HG03064 (cell line): ENCODE data around the gene METTL21A.
"Not testable (repeated sequence)": the region's sequence is repeated elsewhere in the genome, so short reads cannot be mapped to it uniquely, and the experiment has no call there.

Source experiments
- ATAC-seq: cut with Tn5 transposase; IDR thresholded peaks from one replicate; pipeline ENCODE4 v1.9.1; 2021; ENCODE audit warnings: low read depth; ENCODE audit not compliant: unreplicated experiment

The METTL21A gene

DNA sequence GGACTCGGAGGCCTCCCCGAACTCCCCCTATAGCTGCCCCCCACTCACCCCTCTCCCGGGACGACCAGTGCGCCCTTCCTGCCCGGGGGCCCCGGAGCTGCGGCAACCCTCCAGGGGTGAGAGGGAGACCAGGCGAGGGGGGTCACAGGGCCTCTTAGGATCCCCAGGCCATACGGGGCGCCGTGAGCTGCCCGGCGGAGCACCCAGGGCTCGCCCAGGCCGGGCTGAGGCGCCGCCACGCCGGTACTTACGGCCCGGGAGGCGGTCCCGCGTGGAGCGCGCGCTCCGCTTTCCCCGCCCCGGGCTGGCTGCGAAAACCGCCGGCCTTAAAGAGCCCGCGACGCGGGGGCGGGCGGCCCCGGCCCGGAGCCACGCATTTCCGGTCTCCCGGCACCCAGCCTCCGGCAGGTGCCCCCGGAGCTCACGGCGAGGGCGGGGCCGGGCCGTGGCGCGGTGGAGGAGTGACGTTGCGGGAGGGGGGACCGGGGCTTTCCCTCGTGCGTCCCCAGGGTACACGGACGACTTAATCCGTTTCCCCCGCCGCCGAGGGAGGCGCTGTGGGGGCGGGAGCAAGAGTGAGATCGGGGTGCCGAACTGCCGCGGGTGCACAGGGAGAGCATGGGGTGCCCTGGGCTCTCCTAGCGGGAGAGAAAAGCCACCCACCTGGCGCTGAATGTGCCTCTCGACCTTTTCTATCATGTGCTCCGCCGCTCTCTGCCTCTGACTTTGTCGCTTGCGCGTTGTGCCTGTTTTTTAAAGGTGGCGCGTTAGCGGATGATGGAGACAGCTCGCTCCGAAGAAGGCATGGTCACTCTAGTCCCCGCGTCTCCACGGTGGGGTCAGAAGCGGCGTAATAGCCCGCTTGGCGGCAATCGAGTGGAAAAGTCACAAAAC lies at the start of gene METTL21A:
METTL21A (minus strand) TSS at position 381 of the 894 bp plus-strand sequence. CDS start 1,019 bp downstream, outside the sequence.
- ATAC-seq: peak; percentile 57

DNA sequence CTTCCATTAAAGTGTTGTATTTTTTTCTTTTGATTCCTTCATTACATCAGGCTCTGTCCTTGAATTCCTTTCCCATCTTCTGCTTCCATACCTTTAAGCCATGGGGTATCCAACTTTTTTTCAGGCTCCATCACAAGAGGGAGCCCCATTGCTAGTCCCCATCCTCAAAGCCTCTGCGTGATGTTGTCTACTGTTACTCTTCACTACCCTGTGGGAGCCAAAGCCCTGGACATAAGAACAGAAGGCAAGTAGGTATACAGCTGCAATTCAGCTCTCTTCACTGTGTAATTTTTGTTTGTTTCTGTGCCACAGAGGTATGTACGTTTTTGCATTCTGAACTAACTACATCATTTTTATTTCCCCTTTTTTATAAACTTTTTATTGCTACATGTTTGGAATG lies 49.6 kb upstream of the METTL21A start:
- ATAC-seq: no peak

DNA sequence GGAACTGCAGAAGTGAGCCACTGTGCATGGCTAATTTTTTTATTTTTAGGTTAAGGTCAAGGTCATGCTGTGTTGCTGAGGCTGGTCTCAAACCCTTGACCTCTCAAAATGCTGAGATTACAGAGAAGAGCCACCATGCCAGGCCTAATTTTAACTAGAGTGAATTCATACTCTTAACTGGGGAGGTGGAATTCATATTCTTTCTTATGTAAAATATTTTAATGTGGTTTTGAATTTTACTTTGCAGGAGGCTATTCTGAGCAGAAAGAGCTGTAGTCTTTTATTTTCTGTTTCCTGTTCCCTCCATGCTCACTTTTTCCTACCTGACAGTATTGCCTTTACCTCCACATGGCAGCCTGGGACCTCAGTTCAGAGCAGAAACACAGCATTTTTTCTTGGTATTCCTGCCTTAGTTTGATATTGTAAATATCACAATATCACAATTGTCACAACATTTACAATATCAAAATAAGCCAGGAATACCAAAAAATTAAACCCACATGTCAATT lies 49.1 kb upstream of the METTL21A start:
- no peak for ATAC-seq

DNA sequence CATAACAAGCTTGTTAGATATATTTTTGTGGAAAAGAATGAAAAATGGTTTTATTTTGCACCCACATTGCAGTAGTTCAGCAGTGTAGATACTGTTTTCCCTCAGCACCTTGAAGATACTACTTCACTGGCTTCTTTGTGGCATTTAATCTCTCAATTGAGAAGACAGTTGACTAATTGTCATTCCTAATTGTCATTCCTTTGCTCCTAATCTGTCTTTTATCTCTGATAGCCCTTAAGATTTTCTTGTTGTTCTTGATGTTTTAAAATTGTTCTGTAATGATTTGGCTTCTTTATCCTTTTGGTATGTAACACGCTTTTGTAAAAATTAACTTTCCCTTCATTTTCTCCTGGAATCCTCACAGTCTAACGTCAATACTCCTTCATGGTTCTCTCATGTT lies 48.2 kb upstream of the METTL21A start:
- no peak for ATAC-seq

DNA sequence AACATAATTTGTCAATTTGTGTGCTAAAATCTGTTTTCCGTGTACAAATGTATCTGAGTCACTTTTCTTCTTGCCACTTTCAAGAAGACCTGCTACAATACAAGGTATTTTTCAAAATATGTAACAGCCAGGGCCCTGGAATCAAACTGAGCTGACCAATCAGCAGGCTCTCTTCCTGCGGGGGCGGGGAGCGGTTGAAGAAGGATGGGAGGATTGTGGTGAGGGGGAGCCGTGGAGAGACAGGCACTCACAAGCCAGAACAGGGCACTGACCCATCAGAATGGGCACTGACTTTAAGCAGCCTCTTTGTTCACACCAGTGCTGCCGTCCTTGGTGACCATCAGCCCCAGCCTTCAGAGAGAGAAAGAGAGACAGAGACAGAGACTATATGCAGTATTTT lies 45.7 kb upstream of the METTL21A start:
- no peak for ATAC-seq

DNA sequence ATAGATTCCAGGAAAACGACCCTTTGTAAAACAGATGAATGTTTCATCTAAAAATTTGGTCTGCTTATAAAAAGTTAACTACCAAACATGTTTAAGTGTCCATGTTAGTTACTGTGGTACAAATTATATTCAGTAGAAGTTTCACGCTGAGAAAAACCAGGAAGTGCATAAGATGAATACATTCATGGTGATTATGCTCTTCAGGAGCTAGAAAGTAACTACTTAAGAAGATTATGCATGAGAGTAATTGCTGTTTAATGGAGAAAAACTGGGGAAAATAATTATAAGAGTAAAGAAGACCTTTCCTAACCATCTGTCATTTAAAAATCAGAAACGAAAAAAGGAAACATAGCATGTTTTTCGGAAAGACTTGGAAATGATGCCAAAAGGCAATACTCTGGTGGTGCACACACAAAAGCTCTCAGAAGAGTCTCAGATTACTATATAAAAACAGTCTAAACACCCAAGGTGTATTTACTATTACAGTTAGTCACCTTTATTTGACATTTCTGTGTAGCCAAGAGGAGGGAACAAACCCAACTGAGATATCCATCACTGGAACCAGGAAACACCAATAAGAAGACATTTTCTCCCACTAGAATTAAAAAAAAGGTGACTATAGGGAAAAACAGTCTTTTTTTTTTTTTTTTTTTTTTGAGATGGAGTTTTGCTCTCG lies 38.8 kb upstream of the METTL21A start:
- no peak for ATAC-seq

DNA sequence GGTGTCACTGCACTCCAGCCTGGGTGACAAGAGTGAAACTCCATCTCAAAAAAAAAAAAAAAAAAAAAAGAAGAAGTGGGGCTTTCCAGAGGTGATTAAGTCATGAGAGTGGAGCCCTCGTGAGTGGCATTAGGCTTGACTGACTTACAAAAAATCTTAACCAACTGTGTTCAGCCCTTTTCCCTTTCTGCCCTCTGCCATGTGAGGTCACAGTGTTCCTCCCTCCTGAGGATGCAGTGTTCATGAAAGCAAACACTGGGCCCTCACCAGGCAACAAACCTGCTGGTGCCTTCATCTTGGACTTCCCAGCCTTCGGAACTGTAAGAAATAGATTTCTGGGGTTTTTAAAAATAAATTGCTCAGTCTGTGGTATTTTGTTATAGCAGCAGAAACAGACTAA lies 37.0 kb upstream of the METTL21A start:
- peak; percentile 89 for ATAC-seq

DNA sequence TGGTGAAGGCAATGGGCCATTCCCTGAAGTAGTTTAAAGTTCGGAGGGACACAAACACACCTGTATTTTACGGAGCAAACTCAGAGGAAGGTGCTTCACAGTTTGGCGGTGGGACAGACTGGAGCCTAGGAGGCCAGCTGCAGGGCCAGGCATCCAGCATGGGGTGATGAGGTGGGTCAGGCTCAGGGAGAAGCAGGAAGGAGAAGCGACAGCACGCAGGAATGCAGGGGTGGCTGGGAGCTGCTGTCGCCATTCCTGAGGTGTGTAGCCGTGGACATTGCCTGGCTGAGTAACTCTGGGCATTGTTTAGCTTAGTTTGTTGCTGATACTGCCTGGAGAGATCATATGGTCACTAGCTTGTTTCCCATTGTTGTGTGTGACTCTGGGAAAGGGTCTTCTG lies 35.8 kb upstream of the METTL21A start:
- ATAC-seq: no peak

DNA sequence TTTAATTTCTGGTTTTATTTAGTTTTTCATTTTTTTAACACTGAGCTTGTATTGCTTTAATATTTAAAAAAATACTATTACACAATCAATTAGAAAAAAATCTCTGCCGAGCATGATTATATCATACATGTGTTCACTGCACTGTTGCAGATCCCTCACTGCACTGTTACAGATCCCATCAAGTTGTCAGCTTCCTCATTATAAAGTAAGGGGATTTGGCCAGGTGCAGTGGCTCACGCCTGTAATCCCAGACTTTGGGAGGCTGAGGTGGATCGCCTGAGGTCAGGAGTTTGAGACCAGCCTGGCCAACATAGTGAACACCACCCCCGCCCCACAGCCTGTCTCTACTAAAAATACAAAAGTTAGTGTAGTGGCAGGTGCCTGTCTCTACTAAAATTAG lies 33.0 kb upstream of the METTL21A start:
- no peak for ATAC-seq

DNA sequence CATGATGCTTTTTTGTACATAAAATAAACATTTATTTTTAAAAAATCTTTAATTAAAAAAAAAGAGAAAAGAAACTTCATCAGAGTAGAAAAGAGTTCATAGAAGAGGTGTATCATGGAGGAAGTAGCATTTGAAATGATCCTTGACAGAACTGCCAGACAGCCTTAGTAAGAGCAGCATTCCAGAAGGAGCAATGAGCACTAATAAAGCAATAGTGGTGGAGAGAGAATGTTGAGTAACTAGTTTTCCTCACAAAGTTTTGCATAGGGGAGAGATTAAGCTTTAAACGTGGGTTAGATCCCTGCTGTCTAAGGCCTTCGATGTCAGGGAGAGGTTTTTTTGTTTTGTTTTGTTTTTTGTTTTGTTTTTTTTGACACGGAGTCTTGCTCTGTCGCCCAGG lies 29.8 kb upstream of the METTL21A start:
- no peak for ATAC-seq

DNA sequence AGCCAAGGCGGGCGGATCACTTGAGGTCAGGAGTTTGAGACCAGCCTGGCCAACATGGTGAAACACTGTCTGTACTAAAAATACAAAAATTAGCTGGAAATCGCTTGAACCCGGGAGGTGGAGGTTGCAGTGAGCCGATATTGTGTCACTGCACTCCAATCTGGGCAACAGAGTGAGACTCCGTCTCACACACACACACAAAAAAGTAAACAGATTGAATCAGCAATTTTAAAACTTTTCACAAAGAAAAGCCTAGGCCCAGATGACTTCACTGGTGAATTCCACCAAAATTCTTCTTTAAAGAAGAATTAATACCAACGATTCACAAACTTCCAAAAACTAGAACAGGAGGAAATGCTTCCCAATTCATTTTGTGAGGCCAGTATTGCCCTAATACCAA lies 21.4 kb upstream of the METTL21A start:
- ATAC-seq: not testable (repeated sequence)

DNA sequence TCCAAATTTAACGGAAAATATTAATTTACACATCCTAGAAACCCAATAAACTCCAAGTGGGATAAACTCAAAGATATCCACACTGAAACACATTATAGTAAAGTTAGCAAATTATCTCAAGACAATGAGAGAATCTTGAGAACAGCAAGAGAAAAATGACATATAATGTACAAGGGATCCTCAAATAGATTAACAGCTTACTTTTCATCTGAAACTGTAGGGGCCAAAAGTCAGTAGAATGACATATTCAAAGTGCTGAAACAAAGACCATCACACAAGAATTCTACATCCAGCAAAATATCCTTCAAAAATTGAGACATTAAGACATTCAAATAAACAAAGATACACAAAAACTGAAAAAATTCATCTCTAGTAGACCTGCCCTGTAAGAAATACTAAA lies 18.7 kb upstream of the METTL21A start:
- ATAC-seq: no peak

DNA sequence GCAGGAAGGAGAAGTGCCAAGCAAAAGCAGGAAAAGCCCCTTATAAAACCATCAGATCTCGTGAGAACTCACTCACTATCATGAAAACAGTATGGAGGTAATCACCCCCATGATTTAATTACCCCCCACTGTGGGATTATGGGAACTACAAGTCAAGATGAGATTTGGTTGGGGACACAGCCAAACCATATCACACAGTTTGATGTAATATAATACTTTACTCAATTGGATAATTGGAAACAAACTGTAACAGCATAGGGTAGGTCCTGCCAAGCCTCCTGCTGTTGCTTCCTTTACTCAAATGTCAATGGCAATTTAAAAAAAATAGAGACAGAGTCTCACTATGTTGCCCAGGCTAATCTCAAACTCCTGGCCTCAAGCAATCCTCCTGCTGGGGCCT lies 15.5 kb upstream of the METTL21A start:
- no peak for ATAC-seq

DNA sequence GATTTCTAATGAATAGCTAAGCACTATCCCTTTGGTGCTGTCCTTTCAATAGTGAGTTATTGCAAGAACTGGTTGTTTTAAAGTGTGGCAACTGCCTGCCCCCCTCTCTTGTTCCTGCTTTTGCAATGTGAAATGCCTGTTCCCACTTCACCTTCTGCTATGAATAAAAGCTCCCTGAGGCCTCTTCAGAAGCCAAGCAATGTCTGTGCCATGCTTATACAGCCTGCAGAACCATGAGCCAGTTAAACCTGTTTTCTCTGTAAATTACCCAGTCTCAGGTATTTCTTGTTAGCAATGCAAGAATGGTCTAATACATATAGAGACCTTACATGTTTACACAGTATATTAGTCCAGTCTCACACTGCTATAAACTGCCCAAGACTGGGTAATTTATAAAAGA lies 15.0 kb upstream of the METTL21A start:
- ATAC-seq: no peak

DNA sequence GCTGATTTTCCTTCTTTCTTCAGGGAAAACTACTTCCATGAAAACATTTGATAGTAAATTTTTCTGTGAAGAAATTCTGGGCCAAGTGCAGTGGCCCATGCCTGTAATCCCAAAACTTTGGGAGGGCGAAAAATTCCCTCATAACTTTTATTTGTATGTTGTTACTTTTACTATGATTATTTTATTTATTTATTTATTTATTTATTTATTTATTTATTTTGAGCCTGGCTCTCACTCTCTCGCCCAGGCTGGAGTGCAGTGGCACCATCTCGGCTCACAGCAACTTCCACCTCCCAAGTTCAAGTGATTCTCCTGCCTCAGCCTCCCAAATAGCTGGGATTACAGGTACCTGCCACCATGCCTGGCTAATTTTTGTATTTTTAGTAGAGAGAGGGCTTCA lies 14.1 kb upstream of the METTL21A start:
- not testable (repeated sequence) for ATAC-seq

DNA sequence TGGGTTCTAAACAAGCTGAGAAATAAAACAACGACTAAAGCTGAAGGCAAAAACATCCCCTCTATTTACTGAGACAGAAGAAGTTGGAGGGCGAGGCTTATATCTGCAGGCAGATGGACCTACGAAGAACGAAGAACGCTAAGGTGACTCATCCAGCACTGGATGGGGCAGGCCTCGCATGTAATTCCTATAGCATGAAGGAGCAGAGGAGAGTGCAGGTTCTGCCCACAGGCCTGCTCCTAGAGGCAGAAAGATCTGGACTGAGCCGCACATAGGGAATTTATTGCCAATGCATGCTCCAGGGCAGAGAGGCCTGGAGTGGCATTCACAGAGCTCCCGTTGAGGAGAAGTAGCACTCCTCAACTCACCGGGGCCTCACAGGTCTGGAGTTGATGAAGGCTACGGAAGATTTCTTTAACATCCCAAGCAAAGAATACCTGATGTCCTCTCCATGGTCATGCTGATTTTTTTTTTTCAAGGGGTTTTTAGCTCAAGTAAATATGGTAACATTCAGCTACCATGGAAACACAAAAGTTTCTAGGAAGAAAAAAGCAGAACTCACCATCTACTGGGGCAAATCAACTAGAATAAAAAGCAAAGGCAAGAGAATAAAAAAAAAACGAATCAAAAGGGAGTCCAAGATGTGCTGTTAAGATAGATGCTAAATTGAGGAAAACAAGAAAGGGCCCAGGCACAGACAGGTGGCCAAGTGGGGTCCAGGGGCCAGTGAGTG lies 10.4 kb upstream of the METTL21A start:
- ATAC-seq: no peak

DNA sequence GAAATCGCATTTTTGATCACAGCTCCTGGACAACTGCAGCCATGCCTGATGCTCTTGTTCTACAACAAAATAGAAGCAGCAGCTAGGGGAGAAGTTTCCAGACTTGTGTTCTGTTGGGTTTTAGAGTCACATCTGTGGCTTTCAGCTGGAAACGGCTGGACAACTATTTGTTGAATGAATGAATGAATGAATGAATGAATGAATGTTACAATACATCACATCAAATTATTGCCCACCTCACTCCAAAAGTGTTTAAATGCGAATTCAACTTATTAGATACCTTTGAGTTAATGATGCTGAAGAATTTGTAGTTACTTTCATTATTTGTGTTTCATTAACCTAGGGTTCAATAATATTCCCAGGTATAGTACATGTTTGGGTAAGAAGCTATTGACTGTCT lies 8.5 kb upstream of the METTL21A start:
- ATAC-seq: no peak

DNA sequence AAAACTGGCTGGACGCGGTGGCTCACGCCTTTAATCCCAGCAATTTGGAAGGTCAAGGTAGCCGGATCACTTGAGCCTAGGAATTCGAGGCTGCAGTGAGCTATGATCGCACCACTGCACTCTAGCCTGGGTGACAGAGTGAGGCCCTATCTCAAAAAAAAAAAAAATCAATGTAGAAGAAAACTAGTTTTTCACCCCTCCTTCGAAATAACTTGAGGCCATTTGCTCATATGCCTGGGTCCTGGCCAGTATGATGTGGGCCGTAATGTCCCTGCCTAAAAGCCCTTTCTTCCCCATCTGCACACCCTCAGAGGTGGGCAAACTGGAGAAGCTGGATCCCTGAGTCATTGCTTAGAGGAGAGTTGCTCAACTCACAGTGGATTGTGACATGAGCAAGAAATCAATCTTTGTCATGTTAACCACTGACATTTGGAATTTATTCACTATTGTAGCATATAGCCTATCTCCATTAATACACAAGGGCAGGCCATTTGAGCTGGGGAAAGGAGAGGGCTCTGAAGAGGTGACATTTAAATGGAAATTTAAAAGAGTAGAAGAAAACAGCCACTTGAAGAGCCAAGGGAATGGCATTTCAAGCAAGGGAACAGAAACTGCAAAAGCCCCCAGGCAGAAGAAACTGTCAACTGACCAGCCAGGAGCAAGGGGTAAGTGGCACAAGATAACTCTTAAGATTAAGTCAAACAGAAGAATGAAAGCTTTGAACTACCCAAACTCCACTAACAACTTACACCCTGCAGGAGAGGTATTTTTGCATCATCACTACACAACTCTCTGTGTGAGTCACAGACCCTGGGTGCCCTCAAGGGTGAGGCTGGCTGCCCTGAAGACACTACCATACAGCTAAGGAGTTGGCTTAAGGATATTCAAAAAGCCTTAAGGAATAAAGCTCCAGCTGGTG lies 7.6 kb upstream of the METTL21A start:
- no peak for ATAC-seq

DNA sequence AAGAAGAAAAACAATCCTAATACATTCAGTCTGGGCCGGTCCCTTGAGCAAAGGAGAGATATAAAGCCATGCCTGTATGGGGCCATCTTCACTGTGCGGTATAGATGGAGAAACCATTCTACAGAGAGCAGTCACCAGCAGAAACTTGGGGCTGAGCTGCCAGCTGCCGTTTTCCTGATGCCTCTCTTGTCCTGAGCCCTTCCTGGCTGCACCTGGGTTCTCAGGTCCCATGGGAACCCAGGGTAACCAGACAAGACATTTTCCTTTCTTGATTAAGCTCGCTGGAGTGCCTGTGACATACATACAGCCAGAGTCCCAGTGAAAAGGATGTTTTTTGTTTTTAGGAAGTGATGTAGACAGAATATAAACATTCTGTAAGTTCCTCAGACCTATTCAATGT lies 5.3 kb upstream of the METTL21A start:
- no peak for ATAC-seq

DNA sequence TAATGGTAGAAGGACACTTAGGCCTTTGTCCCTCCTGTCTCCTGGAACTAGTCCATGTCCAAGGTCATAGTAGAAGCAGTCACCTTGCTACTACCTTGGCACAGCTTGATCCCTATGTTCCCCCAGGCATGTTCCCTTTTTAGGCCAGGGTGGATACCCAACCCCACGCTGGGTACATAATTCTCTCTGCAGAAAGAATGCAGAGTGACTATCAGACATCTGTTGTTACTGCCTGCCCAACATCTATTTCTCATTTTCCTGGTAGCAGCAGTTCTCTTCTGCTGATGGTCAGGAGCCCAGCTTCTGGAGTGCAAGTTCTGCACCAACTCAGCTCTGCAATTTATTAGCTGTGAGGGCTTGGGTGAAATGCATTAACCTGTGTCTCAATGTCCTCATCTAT lies 4.4 kb upstream of the METTL21A start:
- no peak for ATAC-seq
